GM21381 (cell line): ENCODE measurements around the gene SDR39U1.

Source experiments
- ATAC-seq: cut with Tn5 transposase; IDR thresholded peaks from one replicate; pipeline ENCODE4 v1.9.1; 2021; ENCODE audit warnings: mild to moderate bottlenecking, moderate library complexity; ENCODE audit not compliant: unreplicated experiment

Gene SDR39U1

DNA sequence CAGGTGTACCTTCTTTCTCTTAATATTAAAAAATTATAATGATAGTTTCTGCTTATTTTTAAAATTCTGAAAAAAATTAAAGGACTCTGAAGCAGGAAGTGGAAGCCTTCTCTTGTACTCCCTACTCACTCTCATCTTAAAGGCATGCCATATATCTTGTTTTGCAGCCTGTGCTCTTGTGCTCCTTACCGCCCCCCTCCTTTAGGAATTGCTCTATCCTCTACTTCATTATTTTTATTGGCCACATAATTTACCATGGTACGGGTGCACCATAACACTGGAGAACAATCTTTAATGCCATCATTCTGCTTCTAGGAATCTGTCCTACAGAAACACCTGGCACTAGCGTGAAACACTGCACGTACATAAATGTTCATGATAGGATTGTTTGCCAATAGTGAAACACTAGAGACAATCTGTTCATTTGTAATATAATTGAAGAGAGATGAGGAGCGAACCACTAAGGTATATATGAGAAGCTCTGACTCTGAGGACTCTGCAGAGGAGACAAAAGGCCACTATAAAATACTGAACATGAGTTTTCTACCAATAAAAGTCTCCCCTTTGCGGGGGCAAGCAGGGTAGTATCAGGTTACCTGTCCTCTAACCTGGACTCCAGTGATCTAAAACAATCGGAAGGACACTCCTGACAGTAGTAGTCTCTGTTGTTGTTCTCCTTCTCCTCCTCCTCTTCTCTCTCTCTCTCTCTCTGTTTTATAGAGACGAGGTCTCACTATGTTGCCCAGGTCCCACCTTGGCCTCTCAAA lies 50.1 kb downstream of the SDR39U1 start:
- no peak for ATAC-seq

DNA sequence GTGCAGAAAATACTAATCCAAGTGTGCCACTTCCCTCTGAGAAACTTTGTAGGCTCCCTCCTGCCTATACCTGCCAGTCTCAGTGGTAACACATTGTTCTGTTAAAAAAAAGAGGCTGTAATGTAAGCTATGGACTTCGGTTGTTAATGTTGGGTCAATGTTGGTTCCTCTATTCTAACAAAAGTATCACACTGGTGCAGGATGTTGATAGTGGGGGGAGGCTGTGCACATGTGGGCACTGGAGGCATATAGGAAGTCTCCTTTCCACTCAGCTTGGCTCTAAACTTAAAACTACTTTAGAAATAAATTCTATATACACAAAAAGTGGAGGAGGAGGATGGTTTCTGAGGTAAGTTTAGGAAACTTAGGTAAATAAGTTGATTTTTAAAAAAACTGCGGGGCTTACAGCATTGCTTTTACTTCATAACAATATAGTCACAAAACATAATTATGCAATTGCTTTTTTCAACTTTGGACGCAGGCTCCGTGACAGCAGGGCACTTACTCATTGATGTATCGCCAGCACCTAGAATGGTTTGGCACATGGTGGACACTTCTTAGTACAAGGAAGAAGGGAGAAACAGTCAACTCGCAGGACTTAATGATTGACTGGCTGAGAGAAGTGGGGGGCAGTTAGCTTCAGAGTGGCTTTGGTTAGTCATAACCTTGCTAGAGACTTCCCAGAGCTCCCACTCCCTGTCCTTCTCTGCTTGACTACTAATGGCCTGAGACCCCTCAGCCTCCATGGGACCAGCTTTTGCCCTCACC lies 51.7 kb downstream of the SDR39U1 start:
- ATAC-seq = no peak
